Neural crest cell (in vitro differentiated cells): Measurements from ENCODE around the gene CAPN5. TPM values are rescaled to one million over a fixed set of nuclear protein-coding genes. Genes with fewer than 3 reads are reported as not detected.

Source experiments
- DNase-seq: peaks from one replicate; pipeline ENCODE4 v3.0.0; 2021; ENCODE audit warnings: low read depth, mixed read lengths, low spot score
- H3K27ac Mint-ChIP-seq: one replicate; pipeline ENCODE4 v1.8.0; 2021; ENCODE audit warnings: mild to moderate bottlenecking, mixed read lengths; ENCODE audit not compliant: unreplicated experiment
- H3K27me3 Mint-ChIP-seq: 2 replicates; pipeline ENCODE4 v1.8.0; 2021; ENCODE audit warnings: low read depth, mild to moderate bottlenecking, mixed read lengths
- H3K36me3 Mint-ChIP-seq: 2 replicates; pipeline ENCODE4 v1.8.0; 2021; ENCODE audit warnings: low read depth, mild to moderate bottlenecking, mixed read lengths
- H3K4me1 Mint-ChIP-seq: 2 replicates; pipeline ENCODE4 v1.8.0; 2021; ENCODE audit warnings: mixed read lengths
- H3K4me3 Mint-ChIP-seq: one replicate; pipeline ENCODE4 v1.8.0; 2021; ENCODE audit warnings: mild to moderate bottlenecking, mixed read lengths
- H3K9me3 Mint-ChIP-seq: 2 replicates; pipeline ENCODE4 v1.8.0; 2021; ENCODE audit warnings: mixed read lengths
- total RNA-seq: library from RNA; stranded (reverse); gene quantifications from 2 replicates; pipeline ENCODE4 v1.2.1, GENCODE V29; 2021
- TF ChIP-seq, protein P1 (sequence below): fragments of 200-600 bp; sonication (generic); conservative IDR thresholded peaks from 2 replicates; pipeline ENCODE4 v1.5.0; 2021; ENCODE audit warnings: antibody characterized with exemption, mild to moderate bottlenecking

Gene CAPN5
- total RNA-seq, 1 donor from 2014 or later, result 25.8 TPM

DNA sequence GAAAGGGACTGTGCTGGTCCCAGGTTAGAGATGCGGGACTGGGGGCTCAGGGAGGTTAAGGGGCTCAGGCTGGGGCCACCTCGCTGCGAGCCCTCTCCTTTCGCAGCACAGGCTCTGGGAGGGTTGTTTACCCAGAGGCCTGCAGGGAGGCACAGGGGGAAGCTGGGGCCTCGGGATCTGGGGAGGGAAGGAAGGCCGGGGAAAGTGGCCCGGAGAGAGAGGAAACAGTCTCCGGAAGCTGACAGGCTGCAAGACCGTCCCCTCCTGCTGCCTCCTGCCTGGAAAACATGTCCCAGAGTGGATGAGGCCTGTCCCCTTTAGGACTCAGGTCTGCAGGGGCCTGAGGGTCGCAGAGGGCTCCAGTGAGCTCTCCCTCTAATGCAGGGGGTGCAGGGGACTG is 106.7 kb downstream of the CAPN5 start:
- Mint-ChIP-seq H3K4me3 (no peak overlapping the region), H3K27ac (no peak overlapping the region), H3K4me1 (peaks cover 45% of the 10 kb centered on the region), H3K9me3 (peaks cover 2% of the 10 kb centered on the region), H3K36me3 (no peaks in the 10 kb centered on the region), H3K27me3 (no peaks in the 10 kb centered on the region)
- TF ChIP-seq, protein P1, sequence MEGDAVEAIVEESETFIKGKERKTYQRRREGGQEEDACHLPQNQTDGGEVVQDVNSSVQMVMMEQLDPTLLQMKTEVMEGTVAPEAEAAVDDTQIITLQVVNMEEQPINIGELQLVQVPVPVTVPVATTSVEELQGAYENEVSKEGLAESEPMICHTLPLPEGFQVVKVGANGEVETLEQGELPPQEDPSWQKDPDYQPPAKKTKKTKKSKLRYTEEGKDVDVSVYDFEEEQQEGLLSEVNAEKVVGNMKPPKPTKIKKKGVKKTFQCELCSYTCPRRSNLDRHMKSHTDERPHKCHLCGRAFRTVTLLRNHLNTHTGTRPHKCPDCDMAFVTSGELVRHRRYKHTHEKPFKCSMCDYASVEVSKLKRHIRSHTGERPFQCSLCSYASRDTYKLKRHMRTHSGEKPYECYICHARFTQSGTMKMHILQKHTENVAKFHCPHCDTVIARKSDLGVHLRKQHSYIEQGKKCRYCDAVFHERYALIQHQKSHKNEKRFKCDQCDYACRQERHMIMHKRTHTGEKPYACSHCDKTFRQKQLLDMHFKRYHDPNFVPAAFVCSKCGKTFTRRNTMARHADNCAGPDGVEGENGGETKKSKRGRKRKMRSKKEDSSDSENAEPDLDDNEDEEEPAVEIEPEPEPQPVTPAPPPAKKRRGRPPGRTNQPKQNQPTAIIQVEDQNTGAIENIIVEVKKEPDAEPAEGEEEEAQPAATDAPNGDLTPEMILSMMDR, result no peak
- no peak for DNase-seq

DNA sequence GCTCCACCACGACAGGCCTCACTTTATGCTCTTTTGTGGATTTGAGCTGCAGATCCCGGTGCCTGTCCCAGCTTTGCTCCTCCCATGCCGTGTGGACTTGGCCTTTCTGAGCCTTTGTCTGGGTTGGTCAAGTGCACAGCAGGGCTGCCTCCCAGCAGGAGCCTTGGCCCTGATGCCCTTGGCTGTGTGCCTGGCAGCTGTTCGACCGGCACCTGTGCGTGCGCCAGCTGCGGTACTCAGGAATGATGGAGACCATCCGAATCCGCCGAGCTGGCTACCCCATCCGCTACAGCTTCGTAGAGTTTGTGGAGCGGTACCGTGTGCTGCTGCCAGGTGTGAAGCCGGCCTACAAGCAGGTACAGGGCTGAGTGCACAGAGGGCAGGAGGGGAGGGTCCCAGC is 107.8 kb downstream of the CAPN5 start:
- no peak for DNase-seq
- Mint-ChIP-seq H3K36me3 (no peaks in the 10 kb centered on the region), H3K4me1 (peaks cover 45% of the 10 kb centered on the region), H3K9me3 (peaks cover 3% of the 10 kb centered on the region), H3K27me3 (no peaks in the 10 kb centered on the region), H3K4me3 (no peak overlapping the region), H3K27ac (no peak overlapping the region)
- TF ChIP-seq, protein P1, result no peak

DNA sequence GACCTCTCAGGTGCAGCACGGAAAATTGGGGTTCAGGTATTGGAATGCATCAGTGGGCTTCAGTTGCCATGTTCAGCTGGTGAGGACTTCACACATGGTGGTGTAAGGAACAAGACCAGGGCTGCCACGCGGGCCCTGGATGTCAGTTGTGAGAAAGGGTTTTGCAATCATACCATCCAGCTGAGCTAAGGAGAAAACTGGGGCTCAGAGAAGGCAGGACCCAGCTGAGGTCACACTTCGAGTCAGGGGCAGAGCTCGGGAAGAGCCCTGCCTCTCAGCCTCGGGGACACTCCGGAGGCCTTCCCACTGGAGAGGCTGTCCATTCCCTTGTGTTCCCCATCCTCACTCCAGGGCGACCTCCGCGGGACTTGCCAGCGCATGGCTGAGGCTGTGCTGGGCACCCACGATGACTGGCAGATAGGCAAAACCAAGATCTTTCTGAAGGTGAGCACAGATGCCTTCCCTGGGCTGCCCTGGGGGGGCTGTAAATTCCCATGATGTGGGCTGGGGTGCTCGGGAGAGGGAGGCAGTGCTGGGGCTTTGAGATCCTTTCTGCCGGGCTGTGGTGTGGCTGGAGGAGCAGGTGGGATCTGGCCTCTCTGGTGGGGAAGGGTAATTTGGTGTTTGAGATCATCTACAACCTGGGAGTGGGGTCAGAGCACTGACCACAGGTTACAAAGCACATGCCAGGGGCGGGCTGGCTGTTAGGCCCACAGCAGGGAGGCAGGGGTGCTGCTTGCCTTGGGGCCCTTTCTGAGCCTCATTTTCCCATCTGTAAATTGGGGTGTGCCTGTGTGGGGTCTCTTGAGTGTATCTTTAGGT is 108.5 kb downstream of the CAPN5 start:
- H3K4me1 Mint-ChIP-seq, result peaks cover 40% of the 10 kb centered on the region
- TF ChIP-seq, protein P1, result no peak
- no peak overlapping the region for H3K27ac Mint-ChIP-seq
- no peaks in the 10 kb centered on the region for H3K27me3 Mint-ChIP-seq
- DNase-seq, result no peak
- no peak overlapping the region for H3K4me3 Mint-ChIP-seq
- H3K9me3 Mint-ChIP-seq, result peaks cover 3% of the 10 kb centered on the region
- no peaks in the 10 kb centered on the region for H3K36me3 Mint-ChIP-seq

Other genes with a start within 250 kb of the CAPN5 start
- gene ACER3, start 206.1 kb upstream of the CAPN5 start, total RNA-seq, result 16.7 and 19.0 TPM in 2 replicates
- not detected in 2 replicates for gene B3GNT6, start 32.6 kb upstream of the CAPN5 start, total RNA-seq
- gene OMP, start 35.9 kb downstream of the CAPN5 start, total RNA-seq, result 1.4 TPM in 1 of 2 replicates, not detected in the other
- 2.1 and 2.5 TPM in 2 replicates for gene MYO7A, start 61.3 kb downstream of the CAPN5 start, total RNA-seq
- gene GDPD4, start 234.7 kb downstream of the CAPN5 start, total RNA-seq, result not detected in 2 replicates